ENCODE data around the gene CCDC50. TPM values are rescaled to one million over a fixed set of nuclear protein-coding genes. Genes with fewer than 3 reads are reported as not detected.

Gene CCDC50
- total RNA-seq, 1 experiment from 2014 or later: 65.4 TPM

DNA sequence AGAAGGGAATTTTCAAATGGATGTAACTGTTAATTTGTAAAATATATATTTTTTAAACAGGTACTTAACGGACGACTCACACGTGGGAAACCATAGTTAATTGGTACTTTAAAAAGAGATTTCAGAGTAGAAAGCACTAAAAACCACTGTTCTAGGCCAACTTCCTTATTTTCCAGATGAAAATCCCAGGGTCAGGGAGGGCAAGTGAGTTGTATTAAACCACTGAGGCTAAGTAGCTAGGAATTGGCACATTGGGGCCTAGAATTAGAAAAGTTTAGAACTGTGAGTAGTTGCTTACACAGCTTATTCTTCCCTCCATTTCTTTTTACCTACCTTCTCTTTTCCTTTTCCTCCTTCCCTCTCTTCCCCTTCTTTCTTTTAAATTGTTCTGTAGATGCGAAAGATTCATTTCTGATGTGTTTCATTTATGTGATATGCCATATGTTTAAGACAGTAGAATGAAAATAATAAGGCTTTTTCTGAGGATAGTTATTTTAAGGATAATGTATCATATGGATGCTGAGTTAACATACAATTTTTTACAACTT is 5.2 kb downstream of the CCDC50 start:
- no peaks in the 10 kb centered on the region; the same call in 1 of the 2 replicates for H3K36me3 ChIP-seq
- no peaks in the 10 kb centered on the region for H3K9me3 ChIP-seq
- no peak overlapping the region for H3K4me3 ChIP-seq
- no peak for DNase-seq
- H3K27me3 ChIP-seq: no peaks in the 10 kb centered on the region

DNA sequence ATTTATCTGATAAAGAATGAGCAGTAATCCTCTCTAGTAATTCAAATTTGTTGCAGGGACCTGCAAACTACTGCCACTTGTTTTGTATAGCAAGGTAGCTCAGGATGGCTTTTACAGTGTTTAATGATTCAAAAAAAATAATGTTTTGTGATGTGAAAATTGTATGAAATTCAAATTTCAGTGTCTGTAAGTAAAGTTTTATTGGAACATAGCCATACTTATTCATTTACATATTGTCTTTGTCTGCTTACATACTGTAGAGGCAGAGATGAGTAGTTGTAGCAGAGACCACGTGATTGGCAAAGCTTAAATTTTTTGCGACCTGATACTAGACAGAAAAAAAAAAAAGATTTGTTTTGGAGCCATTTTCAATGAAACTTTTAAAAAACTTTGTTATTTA is 7.6 kb downstream of the CCDC50 start:
- H3K9me3 ChIP-seq: no peaks in the 10 kb centered on the region
- no peaks in the 10 kb centered on the region for H3K36me3 ChIP-seq
- H3K27me3 ChIP-seq: no peaks in the 10 kb centered on the region
- H3K4me3 ChIP-seq: no peak overlapping the region
- DNase-seq: no peak

DNA sequence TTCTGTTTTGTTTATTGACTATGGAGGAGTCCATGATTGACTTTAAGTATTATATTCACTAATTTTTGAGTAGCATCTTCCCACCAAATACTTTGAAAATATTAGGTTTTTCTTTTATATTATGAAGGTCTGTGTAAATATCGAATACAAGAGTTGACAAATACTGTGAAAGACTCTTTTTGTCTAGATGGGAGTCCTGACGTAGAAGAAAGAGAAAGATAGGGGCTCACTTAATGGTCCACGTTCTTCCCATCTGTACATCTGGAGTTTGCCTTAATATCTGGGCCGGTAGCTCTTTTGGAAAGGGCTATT is 8.9 kb downstream of the CCDC50 start:
- no peak overlapping the region for H3K4me3 ChIP-seq
- no peak for DNase-seq
- no peaks in the 10 kb centered on the region for H3K36me3 ChIP-seq

DNA sequence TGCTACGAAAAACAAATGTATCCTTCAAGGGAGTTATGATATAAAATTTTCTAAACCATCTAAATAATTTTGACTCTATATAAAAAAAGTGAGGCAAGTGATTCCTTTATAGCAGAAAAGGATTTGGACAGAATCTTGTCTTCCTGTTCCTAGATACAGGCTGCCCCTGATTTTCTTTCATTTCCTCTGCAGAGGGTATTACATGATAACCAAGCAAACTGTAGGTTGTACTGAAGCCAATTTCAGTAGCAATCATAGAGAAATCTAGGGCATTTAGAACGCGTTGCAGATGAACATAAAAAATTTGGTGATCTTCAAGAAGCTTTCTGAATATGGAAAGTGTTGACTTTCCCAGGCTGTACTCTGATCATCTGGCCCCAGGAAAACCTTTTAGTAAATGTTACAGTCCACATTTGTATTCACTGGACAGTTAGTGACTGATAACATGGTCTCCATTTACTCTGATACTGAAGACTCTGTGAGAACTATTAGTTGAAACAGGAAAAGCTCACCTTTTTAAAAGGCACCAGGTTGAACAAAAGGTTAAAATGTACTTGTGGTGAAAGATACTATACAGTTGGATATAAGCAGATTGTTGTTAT is 10.2 kb downstream of the CCDC50 start:
- Histone ChIP-seq H3K4me3 (no peak overlapping the region), H3K36me3 (no peaks in the 10 kb centered on the region), H3K27me3 (no peaks in the 10 kb centered on the region), H3K9me3 (no peaks in the 10 kb centered on the region)
- DNase-seq: no peak

More for the DNA sequence above, 8.9 kb downstream of the CCDC50 start:
- Histone ChIP-seq H3K27me3 (no peaks in the 10 kb centered on the region), H3K9me3 (no peaks in the 10 kb centered on the region)

DNA sequence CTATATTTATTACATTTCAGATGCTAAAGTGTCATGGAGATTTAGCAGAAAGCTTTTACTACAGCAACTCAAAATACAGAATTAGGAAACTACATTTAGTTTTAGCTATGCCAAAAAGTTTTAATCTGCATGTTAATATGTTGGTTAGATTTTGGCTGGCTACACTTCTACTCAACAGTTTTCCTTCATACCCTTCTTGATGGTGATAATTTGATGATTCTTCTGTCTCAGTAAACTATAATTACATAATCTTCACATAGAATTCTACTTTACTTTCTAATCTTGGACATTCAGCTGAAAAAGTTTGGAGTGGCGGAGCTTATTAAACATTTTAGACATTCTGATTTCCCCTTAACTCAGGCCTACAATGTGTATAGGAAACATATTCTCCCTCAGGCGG is 11.2 kb downstream of the CCDC50 start:
- Histone ChIP-seq H3K27me3 (no peaks in the 10 kb centered on the region), H3K4me3 (no peak overlapping the region), H3K36me3 (no peaks in the 10 kb centered on the region), H3K9me3 (no peaks in the 10 kb centered on the region)
- no peak for DNase-seq

DNA sequence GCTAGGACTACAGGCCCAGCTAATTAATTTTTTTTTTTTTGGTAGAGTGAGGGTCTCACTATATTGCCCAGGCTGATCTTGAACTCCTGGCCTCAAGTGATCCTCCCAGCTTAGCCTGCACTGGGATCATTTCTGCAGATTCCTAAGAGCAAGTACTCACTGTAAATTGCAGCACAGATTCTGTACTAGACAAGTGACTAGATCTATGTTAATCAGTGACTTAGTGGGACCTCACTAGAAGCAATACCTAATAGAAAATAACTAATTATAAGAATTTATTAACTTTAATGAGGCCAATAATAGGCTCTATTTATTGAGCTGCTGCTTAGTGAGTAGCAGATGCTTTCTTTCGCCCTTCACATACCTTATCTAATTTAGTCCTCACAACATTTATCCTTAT is 11.8 kb downstream of the CCDC50 start:
- DNase-seq: no peak
- Histone ChIP-seq H3K27me3 (no peaks in the 10 kb centered on the region), H3K4me3 (no peak overlapping the region), H3K9me3 (no peaks in the 10 kb centered on the region), H3K36me3 (no peaks in the 10 kb centered on the region)

DNA sequence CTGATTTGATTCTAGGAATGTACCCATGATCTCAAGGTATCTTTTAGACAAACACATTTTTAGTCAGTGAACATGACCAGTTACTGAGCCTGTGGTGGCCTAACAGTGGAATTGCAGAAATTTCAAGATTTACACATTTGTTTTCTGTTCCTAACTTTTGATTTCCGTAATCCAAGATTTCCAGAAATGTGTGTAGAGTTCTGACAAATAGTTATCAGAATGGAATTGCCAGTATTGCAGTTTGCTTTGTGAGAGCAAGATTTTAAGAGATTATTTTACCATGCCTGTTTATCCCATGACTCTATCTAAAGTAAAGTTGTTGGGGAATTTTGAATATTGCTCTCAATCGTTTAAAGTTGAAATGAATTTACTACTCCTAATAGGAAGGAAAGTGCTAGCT is 12.8 kb downstream of the CCDC50 start:
- no peaks in the 10 kb centered on the region for H3K27me3 ChIP-seq
- H3K9me3 ChIP-seq: no peaks in the 10 kb centered on the region
- H3K4me3 ChIP-seq: no peak overlapping the region
- H3K36me3 ChIP-seq: no peaks in the 10 kb centered on the region
- DNase-seq: no peak

DNA sequence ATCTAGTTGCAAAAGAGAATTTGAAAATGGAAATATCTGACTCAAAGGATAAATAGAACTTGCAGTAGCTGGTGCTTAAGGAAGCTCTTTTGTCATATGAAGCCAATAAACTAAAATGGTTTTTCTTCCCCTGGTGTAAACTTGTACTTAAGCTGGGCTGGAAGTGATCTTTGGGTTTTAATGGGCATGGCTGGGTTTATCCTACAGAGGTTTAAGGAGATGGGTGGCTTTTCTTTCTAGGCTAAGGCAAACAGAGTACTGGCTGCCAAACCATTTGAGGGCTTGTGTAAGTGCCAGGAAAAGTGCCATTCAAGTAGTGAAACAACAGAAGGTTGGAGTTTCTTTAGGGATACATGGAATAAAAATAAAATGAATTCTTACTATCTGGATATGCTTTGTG is 13.2 kb downstream of the CCDC50 start:
- H3K4me3 ChIP-seq: no peak overlapping the region
- no peaks in the 10 kb centered on the region for H3K9me3 ChIP-seq
- DNase-seq: no peak
- H3K27me3 ChIP-seq: no peaks in the 10 kb centered on the region
- H3K36me3 ChIP-seq: no peaks in the 10 kb centered on the region

DNA sequence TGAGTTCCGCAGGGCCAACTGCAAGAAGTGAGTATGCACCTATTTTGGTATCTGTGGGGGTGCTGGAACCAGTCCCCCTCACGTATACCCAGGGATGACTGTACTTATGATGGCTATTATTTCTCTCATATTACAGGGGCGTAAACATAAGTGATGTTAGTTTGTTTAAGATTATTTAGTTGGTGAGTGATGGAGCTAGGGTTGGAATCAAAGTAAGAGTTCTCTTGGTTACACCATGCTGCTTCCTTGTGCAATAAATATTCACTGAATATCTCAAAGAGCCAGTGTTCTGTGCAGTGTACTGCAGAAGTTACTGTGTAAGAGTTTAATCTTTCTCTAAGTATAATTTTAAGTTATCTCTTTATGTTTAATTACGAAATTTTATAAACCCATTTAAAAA is 13.9 kb downstream of the CCDC50 start:
- Histone ChIP-seq H3K4me3 (no peak overlapping the region), H3K36me3 (no peaks in the 10 kb centered on the region), H3K9me3 (no peaks in the 10 kb centered on the region), H3K27me3 (no peaks in the 10 kb centered on the region)
- DNase-seq: no peak

DNA sequence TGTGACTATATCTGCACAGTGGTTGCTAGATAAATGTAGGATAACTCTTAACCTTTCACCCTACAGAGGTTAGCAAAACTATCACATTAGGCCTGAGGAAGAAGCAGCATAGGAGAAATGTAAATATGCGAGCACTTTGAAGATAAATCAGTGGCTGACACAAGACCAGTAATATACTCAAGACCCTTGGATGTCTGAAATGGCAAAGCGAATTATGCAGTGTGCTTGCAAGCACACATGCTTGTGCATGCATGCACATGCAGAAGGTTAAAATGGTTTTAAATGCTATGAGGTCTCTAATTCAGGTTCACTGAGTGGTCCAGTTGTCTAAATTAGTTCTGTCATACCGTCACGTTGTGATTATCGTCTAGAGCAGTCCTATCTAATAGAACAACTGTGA is 14.7 kb downstream of the CCDC50 start:
- Histone ChIP-seq H3K27me3 (no peaks in the 10 kb centered on the region), H3K9me3 (no peaks in the 10 kb centered on the region), H3K36me3 (no peaks in the 10 kb centered on the region), H3K4me3 (no peak overlapping the region)
- no peak for DNase-seq

DNA sequence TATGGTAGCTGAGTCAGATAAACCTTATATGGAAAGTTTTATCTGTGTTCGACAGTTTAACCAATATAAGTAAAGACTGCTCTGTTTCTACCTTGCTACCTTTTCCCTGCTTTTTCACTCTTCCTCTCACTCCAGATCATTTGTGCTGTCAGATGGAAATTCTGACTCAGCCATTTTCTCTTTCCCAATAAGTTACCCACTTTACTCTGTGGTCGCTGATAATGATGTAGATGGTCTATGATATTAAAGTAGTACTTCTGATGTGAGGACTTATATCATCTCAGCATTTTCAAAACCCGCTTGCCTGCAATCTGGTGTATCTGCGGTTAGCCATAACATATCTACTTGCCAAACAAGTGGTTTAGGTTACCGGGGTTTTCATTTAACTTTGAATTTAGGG is 16.1 kb downstream of the CCDC50 start:
- no peak for DNase-seq

DNA sequence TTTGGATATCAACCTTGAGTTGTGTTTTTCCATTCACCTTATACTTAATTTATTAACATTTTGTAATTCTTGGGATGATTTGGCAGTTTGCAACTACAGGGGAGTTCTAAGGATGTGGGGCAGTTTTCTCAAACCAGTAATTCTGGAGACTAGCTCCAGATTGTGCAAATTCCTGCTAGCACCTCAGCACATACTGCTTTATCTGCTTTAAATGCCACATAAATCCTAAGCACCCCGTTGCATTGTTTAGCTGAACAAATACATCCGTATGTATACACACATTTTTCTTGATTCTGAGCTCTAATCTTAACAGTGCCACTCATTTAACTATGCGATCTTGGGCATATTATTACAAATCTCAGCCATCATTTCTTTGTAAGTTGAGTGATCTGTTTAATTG is 18.0 kb downstream of the CCDC50 start:
- Histone ChIP-seq H3K9me3 (no peaks in the 10 kb centered on the region), H3K27me3 (no peaks in the 10 kb centered on the region), H3K4me3 (no peak overlapping the region), H3K36me3 (no peaks in the 10 kb centered on the region)
- DNase-seq: no peak

More for the DNA sequence above, 16.1 kb downstream of the CCDC50 start:
- H3K36me3 ChIP-seq: no peaks in the 10 kb centered on the region
- H3K27me3 ChIP-seq: no peaks in the 10 kb centered on the region
- no peak overlapping the region for H3K4me3 ChIP-seq
- no peaks in the 10 kb centered on the region for H3K9me3 ChIP-seq

DNA sequence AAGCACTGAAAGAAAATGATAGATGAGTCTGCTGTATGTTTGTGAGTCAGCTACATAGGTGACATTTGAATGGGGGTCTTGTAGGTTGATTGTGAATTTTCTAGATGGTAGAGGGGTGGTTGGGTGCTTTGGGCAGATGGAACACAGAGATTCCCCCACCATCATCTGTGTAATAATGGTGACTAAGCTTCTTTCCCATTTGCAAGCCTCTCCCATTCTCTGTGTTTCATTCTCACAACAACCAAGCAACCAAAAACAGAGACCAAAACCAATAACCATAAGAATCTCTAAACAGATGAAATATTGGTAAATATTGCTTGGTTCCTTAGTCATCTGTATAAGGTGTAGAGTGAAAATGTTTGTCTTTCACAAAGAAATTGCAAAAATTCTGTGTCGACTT is 18.9 kb downstream of the CCDC50 start:
- Histone ChIP-seq H3K9me3 (no peaks in the 10 kb centered on the region), H3K27me3 (no peaks in the 10 kb centered on the region), H3K36me3 (no peaks in the 10 kb centered on the region), H3K4me3 (no peak overlapping the region)
- no peak for DNase-seq

DNA sequence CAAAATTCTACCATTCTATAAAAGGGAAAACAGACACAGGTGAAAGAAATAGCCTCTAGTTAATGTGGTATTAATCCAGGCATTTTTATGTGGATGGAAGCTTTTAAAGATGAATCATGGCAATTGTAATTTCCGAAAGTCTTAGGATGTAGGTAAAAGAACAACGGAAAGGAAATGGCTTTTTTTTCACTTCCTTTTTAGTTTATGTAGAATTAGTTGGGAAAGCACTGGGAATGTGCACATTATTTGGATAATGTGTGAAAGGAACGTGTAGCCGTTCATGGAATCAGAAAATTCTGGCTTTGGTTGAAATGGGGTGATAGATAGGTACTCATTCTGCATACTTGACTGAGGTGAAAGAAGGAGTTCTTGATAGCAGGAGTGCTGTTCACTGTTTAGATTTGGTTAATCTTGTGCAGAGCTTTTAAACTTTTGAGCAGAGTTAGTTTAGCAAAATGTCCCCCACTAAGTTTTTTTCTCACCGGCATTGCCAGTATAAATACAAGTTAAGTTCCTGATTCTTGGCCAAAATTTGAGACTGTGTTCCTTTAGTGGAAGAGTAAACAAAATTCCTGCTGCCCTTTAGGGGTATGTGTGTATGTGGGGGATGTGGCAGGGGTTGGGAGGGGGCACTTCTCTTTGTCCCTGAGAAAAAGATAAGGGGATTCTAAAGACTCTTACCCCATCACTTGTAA is 21.3 kb downstream of the CCDC50 start:
- H3K36me3 ChIP-seq: no peaks in the 10 kb centered on the region
- no peak for DNase-seq
- no peaks in the 10 kb centered on the region for H3K27me3 ChIP-seq
- H3K9me3 ChIP-seq: no peaks in the 10 kb centered on the region
- H3K4me3 ChIP-seq: no peak overlapping the region

DNA sequence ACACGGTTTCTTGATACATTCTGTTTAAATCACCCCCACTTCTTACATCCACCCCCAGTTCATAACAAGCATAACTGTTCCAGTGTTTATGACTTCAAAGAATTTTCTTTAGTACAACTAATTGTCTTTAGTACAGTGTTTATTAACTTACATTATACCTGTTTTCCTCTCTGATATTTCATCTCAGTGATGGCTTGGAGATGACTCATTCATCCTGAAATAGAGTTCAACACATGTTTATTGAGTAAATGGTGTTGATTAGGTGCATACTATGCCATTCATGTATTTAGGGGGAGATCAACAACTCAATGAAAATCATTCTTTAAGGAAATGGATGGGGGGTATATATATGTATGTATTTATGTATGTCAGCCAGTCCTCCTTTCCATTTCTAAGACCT is 22.8 kb downstream of the CCDC50 start:
- Histone ChIP-seq H3K27me3 (no peaks in the 10 kb centered on the region), H3K36me3 (no peaks in the 10 kb centered on the region), H3K4me3 (no peak overlapping the region), H3K9me3 (no peaks in the 10 kb centered on the region)
- DNase-seq: no peak

DNA sequence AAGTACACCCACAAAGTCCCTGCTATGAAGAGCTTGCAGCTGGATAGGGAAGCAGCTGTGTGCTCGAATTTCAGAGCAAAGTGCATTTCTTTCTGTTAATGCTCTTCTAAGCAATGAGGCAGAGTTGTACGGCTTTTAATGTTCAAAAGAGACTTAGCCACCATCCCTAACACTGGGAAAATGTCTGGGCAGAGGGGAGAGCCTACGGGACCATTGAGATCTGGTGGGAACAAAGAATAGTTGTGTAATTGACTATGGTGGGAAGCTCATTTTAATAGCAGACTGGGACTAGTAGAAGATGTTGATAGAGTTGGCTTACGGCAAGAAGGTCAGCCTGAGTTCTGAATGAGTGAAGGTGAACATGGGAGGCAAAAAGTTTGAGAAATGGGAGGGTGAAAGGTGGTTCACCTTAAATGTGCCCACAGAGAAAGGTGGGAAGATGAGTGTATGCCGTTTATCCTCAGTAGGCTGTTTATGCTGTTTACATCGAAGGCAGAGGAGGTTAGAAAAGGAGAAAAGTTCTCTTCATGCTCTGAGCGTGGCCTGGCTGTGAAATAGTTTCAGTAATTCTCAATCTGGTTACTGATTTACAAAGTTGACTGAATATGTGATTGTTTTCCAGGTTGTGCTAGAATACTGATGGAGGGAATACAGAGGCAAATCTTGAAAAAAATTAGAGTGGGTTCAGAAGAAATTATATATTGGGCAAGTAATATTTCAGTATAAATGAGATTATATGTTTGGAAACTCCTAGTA is 24.0 kb downstream of the CCDC50 start:
- no peaks in the 10 kb centered on the region for H3K27me3 ChIP-seq
- H3K9me3 ChIP-seq: no peaks in the 10 kb centered on the region
- H3K4me3 ChIP-seq: no peak overlapping the region
- no peak for DNase-seq
- peaks cover 9% of the 10 kb centered on the region for H3K36me3 ChIP-seq

DNA sequence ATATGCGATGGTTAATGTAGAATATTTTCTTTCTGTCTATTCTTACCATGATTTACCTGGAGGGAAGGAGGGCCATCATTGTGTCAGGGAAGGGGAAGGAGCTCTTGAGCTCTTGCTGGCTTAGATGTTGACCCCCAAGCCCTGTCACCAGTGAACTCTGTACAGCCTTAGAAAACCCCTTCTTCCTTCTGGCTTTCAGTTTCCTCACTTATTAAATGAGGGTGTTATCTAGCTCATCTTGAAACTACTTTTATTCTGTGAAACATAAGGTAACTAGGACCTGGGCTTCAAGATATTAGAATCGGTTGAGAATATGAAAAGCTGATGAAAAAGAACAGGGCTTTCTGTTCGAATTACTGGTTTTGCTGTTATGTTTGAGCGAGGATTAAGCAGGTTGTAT is 26.2 kb downstream of the CCDC50 start:
- Histone ChIP-seq H3K36me3 (peaks cover 25% of the 10 kb centered on the region), H3K27me3 (no peaks in the 10 kb centered on the region), H3K9me3 (no peaks in the 10 kb centered on the region), H3K4me3 (no peak overlapping the region)
- no peak for DNase-seq

All from MG63 (cell line).